Caco-2 (cell line): ENCODE results near the gene PGM2L1. TPM values are rescaled to one million over a fixed set of nuclear protein-coding genes. Genes with fewer than 3 reads are reported as not detected.

Experiments
- BruUV-seq: library from RNA; stranded (reverse); fragments of 400-500 nt; replicated peaks from 2 replicates; lab custom pipeline; 2021; lab: Mats Ljungman, UMichigan
- CTCF ChIA-PET: fragments of 300-600 bp; sonication (Branson Sonifier 250); formaldehyde crosslinking; loops from one replicate; lab custom pipeline; 2022; ENCODE audit warnings: antibody characterized with exemption; lab: Charles Lee
- POLR2A ChIA-PET: fragments of 300-600 bp; sonication (Branson Sonifier 250); formaldehyde crosslinking; loops from one replicate; lab custom pipeline; 2022; ENCODE audit warnings: antibody characterized with exemption; lab: Charles Lee
- DNase-seq, 2 experiments: peaks; one replicate each; pipeline versions ENCODE4 v3.0.0 to v3.0.0-alpha.2; 2020 to 2022
- H3K27me3 ChIP-seq: replicated peaks from 2 replicates; pipeline ENCODE4 v1.6.0; 2011; ENCODE audit warnings: low read length; ENCODE audit not compliant: control insufficient read depth, insufficient read depth
- H3K36me3 ChIP-seq: 2 replicates; pipeline ENCODE4 v1.5.1; 2011; ENCODE audit warnings: low read length; ENCODE audit not compliant: control insufficient read depth, insufficient read depth
- H3K4me1 ChIP-seq: fragments of 250-450 bp; sonication (Bioruptor Pico); 2 replicates; pipeline ENCODE4 v1.5.1; 2020; ENCODE audit warnings: mild to moderate bottlenecking
- H3K4me3 ChIP-seq: 2 replicates; pipeline ENCODE4 v1.5.1; 2011; ENCODE audit warnings: low read depth, mild to moderate bottlenecking, control low read depth, low read length
- H3K9me3 ChIP-seq: fragments of 250-450 bp; sonication (Bioruptor Pico); 2 replicates; pipeline ENCODE4 v1.5.1; 2020; ENCODE audit warnings: mild to moderate bottlenecking, moderate library complexity
- H3K27ac Mint-ChIP-seq: one replicate; pipeline ENCODE4 v1.8.0; 2022; ENCODE audit warnings: mixed read lengths; ENCODE audit not compliant: unreplicated experiment
- H3K27me3 Mint-ChIP-seq: one replicate; pipeline ENCODE4 v1.8.0; 2022; ENCODE audit warnings: mixed read lengths; ENCODE audit not compliant: insufficient read depth, unreplicated experiment
- H3K36me3 Mint-ChIP-seq: one replicate; pipeline ENCODE4 v1.8.0; 2022; ENCODE audit warnings: mild to moderate bottlenecking, mixed read lengths; ENCODE audit not compliant: insufficient read depth, unreplicated experiment
- H3K4me1 Mint-ChIP-seq: one replicate; pipeline ENCODE4 v1.8.0; 2022; ENCODE audit warnings: low read depth, mixed read lengths; ENCODE audit not compliant: unreplicated experiment
- H3K4me3 Mint-ChIP-seq: one replicate; pipeline ENCODE4 v1.8.0; 2022; ENCODE audit warnings: mild to moderate bottlenecking, moderate library complexity, mixed read lengths; ENCODE audit not compliant: unreplicated experiment
- H3K9me3 Mint-ChIP-seq: one replicate; pipeline ENCODE4 v1.8.0; 2022; ENCODE audit warnings: mixed read lengths; ENCODE audit not compliant: unreplicated experiment
- intact Hi-C: fragments of 100-400 bp; cut with micrococcal nuclease; formaldehyde crosslinking; loops from one replicate; pipeline ENCODE4 v1.10.0; 2022; ENCODE audit not compliant: unreplicated experiment
- total RNA-seq: library from RNA; stranded (reverse); gene quantifications from 2 replicates; pipeline ENCODE4 v1.2.3, GENCODE V29; 2022
- TF ChIP-seq, protein P1 (sequence below), 2 experiments: fragments of 200-600 bp in 1 of 2; IDR thresholded peaks; 1 replicate in 1 of 2; 2 replicates in 1 of 2; pipeline versions ENCODE4 v1.5.1 to v1.8.0; 2011 to 2022; ENCODE audit warnings: antibody characterized with exemption in 1 of 2, control low read depth in 1 of 2, inconsistent platforms in 1 of 2, low read depth in 1 of 2, low read length in 1 of 2, mild to moderate bottlenecking in 1 of 2, moderate library complexity in 1 of 2; ENCODE audit not compliant: insufficient read depth in 1 of 2, severe bottlenecking in 1 of 2, unreplicated experiment in 1 of 2

PGM2L1 gene
- total RNA-seq, 1 experiment from 2014 or later = 8.0 TPM

DNA sequence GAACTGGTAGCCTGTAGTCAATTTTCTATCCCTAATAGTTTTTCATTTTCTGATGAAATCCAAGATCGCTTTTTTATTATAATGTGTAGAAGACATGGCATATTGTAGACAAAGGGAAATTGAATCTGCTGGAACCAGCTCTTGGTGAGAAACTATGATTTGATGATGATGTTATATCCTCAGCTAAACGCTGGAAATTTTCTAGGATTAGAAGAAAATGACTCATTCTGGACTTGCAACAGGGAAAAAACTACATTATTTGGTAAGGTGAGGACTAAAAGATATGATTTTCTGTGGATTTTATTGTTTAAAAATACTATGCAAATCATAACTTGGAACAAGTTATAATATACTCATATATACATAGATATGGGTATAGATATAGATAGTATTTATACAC is 14.1 kb upstream of the PGM2L1 start:
- Histone ChIP-seq H3K27me3 (no peaks in the 10 kb centered on the region), H3K36me3 (no peaks in the 10 kb centered on the region), H3K4me3 (no peak overlapping the region), H3K4me1 (peaks cover 5% of the 10 kb centered on the region; the same call in 1 of the 2 replicates), H3K9me3 (no peaks in the 10 kb centered on the region)
- ChIA-PET CTCF (interaction anchor here (0.6 to 0.7 kb wide), 2 partner anchors 83 to 168 kb away, joined by 3 read pairs; no protein-coding TSS in a partner anchor), POLR2A (no interaction called here)
- BruUV-seq = no TSS peak
- Mint-ChIP-seq H3K4me1 (peaks cover 13% of the 10 kb centered on the region), H3K36me3 (no peaks in the 10 kb centered on the region), H3K27me3 (peaks cover 5% of the 10 kb centered on the region), H3K4me3 (no peak overlapping the region), H3K9me3 (no peaks in the 10 kb centered on the region), H3K27ac (no peak overlapping the region)
- intact Hi-C loops = no loop called here
- TF ChIP-seq, protein P1, sequence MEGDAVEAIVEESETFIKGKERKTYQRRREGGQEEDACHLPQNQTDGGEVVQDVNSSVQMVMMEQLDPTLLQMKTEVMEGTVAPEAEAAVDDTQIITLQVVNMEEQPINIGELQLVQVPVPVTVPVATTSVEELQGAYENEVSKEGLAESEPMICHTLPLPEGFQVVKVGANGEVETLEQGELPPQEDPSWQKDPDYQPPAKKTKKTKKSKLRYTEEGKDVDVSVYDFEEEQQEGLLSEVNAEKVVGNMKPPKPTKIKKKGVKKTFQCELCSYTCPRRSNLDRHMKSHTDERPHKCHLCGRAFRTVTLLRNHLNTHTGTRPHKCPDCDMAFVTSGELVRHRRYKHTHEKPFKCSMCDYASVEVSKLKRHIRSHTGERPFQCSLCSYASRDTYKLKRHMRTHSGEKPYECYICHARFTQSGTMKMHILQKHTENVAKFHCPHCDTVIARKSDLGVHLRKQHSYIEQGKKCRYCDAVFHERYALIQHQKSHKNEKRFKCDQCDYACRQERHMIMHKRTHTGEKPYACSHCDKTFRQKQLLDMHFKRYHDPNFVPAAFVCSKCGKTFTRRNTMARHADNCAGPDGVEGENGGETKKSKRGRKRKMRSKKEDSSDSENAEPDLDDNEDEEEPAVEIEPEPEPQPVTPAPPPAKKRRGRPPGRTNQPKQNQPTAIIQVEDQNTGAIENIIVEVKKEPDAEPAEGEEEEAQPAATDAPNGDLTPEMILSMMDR (IDR thresholded peaks at IDR 0.05; ENCODE audit: insufficient read depth in 1 of 2, low read depth in 1 of 2, low read length in 1 of 2, severe bottlenecking in 1 of 2, unreplicated experiment in 1 of 2) = no peak
- no peak for DNase-seq

- TF ChIP-seq, protein P1 (IDR thresholded peaks at IDR 0.05; ENCODE audit: insufficient read depth in 1 of 2, low read depth in 1 of 2, low read length in 1 of 2, severe bottlenecking in 1 of 2, unreplicated experiment in 1 of 2) = no peak
- H3K36me3 ChIP-seq = no peaks in the 10 kb centered on the region
- no peak for DNase-seq
- H3K4me3 Mint-ChIP-seq = no peak overlapping the region
- H3K9me3 ChIP-seq = no peaks in the 10 kb centered on the region
- no TSS peak for BruUV-seq
- peaks cover 18% of the 10 kb centered on the region for H3K27me3 Mint-ChIP-seq
- ChIA-PET POLR2A (no interaction called here), CTCF (no interaction called here)
- no peaks in the 10 kb centered on the region; the same call in 1 of the 2 replicates for H3K4me1 ChIP-seq
- no peak overlapping the region for H3K4me3 ChIP-seq
- H3K9me3 Mint-ChIP-seq = no peaks in the 10 kb centered on the region
- H3K27me3 ChIP-seq = no peaks in the 10 kb centered on the region
- intact Hi-C loops = no loop called here
- H3K4me1 Mint-ChIP-seq = peaks cover 11% of the 10 kb centered on the region
- no peaks in the 10 kb centered on the region for H3K36me3 Mint-ChIP-seq
- H3K27ac Mint-ChIP-seq = no peak overlapping the region
Measured at GRCh38 chr11:74409633-74410032, 11.4 kb upstream of the PGM2L1 start.

DNA sequence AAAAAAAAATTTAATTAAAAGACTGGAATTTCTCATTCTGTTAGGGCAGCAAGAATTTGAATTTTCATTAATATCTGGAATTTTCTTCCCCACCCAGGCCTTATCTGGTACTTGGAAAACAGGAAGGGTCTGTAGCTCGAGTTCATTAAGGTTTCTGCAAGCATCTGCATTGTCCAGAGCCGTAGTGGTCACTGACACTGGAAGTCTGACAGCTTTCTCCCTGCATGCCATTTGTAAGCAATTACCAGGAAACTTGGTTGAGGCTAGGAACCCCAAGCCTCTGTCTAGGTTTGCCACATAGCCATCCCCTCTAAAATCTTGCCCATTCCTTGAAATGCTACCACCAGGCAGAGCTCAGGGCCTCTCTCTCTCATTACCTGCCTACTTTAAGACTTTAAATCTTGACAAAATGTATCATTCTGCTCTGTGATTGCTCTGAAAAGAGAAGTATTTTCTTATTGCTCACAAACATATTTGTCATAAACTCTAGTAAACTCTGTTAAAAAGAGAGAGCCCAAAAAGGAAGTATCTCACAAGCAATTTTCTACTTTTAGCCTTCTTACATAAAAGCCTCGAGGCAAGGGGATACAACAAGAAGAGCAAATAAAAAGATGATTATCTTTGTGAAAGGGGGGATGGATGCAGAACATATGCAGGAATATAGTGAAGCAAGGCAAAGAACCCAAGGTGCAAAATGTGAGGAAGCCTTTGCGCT is 5.5 kb upstream of the PGM2L1 start:
- no peak overlapping the region for H3K4me3 ChIP-seq
- no peak for DNase-seq
- Mint-ChIP-seq H3K27ac (no peak overlapping the region), H3K4me1 (peaks cover 7% of the 10 kb centered on the region), H3K36me3 (peaks cover under 1% of the 10 kb centered on the region), H3K9me3 (no peaks in the 10 kb centered on the region), H3K4me3 (no peak overlapping the region), H3K27me3 (peaks cover 18% of the 10 kb centered on the region)
- TF ChIP-seq, protein P1 (IDR thresholded peaks at IDR 0.05; ENCODE audit: insufficient read depth in 1 of 2, low read depth in 1 of 2, low read length in 1 of 2, severe bottlenecking in 1 of 2, unreplicated experiment in 1 of 2) = no peak
- no peaks in the 10 kb centered on the region for H3K9me3 ChIP-seq
- CTCF ChIA-PET = no interaction called here
- intact Hi-C loops = no loop called here
- no peaks in the 10 kb centered on the region for H3K27me3 ChIP-seq
- H3K4me1 ChIP-seq = no peaks in the 10 kb centered on the region
- no TSS peak for BruUV-seq
- POLR2A ChIA-PET = no interaction called here
- no peaks in the 10 kb centered on the region for H3K36me3 ChIP-seq
